Peyer's patch (tissue), 4 donors: ENCODE measurements around the gene POLDIP2.

Experiments
- POLR2A ChIP-seq, 2 donors: fragments of 450-650 bp; IDR thresholded peaks; one replicate each; pipeline ENCODE4 v1.5.1; 2017; ENCODE audit warnings: antibody characterized with exemption in 2 of 2, mild to moderate bottlenecking in 2 of 2, moderate library complexity in 2 of 2
- TF ChIP-seq, protein P1 (sequence below), 6 experiments: fragments of 450-650 bp in 4 of 6; fragments of 200-600 bp in 2 of 6; sonication (generic) in 1 of 6; IDR thresholded peaks; one replicate each; pipeline ENCODE4 v1.5.1; 2017 to 2019; ENCODE audit warnings: antibody characterized with exemption in 6 of 6, mild to moderate bottlenecking in 3 of 6, moderate library complexity in 1 of 6

- TF ChIP-seq, protein P1, sequence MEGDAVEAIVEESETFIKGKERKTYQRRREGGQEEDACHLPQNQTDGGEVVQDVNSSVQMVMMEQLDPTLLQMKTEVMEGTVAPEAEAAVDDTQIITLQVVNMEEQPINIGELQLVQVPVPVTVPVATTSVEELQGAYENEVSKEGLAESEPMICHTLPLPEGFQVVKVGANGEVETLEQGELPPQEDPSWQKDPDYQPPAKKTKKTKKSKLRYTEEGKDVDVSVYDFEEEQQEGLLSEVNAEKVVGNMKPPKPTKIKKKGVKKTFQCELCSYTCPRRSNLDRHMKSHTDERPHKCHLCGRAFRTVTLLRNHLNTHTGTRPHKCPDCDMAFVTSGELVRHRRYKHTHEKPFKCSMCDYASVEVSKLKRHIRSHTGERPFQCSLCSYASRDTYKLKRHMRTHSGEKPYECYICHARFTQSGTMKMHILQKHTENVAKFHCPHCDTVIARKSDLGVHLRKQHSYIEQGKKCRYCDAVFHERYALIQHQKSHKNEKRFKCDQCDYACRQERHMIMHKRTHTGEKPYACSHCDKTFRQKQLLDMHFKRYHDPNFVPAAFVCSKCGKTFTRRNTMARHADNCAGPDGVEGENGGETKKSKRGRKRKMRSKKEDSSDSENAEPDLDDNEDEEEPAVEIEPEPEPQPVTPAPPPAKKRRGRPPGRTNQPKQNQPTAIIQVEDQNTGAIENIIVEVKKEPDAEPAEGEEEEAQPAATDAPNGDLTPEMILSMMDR (IDR thresholded peaks at IDR 0.05) = no peak
- TF ChIP-seq POLR2A (IDR thresholded peaks at IDR 0.05) = no peak
These were observed 50.3 kb downstream of the POLDIP2 start for GRCh38 chr17:28306954-28307401.
